ENCODE measurements around the gene VCAM1.

VCAM1 gene

DNA sequence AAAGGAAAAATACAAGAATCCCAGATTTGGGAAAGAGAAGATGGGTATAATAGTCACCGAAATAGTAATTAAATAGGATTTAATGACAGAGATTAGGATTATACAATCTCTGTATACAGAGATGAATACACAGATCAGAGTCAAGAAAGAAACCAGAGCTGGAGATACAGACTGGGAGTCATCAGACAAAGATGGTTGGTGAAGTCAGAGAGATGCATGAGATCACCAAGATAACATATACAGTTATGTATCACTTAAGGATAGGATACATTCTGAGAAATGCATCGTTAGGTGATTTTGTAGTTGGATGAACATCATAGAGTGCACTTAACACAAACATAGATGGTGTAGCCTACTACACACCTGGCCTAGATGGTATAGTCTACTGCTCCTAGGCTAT lies 49.8 kb downstream of the VCAM1 start:
- H2AFZ ChIP-seq (ENCODE audit: low read depth), result no peak overlapping the region
- H3K4me1 ChIP-seq (ENCODE audit: low read depth, poor library complexity, severe bottlenecking), result no peaks in the 10 kb centered on the region
- H3K79me2 ChIP-seq (ENCODE audit: insufficient read depth, low read depth), result no peaks in the 10 kb centered on the region
- no peaks in the 10 kb centered on the region for H3K36me3 ChIP-seq (ENCODE audit: insufficient read depth)
- H3K27me3 ChIP-seq (ENCODE audit: insufficient read depth, low read depth), result no peaks in the 10 kb centered on the region
- no peak overlapping the region for H3K4me3 ChIP-seq (IDR thresholded peaks at IDR 0.05; ENCODE audit: insufficient read depth, low read depth, low read length)
- TF ChIP-seq, protein P1, sequence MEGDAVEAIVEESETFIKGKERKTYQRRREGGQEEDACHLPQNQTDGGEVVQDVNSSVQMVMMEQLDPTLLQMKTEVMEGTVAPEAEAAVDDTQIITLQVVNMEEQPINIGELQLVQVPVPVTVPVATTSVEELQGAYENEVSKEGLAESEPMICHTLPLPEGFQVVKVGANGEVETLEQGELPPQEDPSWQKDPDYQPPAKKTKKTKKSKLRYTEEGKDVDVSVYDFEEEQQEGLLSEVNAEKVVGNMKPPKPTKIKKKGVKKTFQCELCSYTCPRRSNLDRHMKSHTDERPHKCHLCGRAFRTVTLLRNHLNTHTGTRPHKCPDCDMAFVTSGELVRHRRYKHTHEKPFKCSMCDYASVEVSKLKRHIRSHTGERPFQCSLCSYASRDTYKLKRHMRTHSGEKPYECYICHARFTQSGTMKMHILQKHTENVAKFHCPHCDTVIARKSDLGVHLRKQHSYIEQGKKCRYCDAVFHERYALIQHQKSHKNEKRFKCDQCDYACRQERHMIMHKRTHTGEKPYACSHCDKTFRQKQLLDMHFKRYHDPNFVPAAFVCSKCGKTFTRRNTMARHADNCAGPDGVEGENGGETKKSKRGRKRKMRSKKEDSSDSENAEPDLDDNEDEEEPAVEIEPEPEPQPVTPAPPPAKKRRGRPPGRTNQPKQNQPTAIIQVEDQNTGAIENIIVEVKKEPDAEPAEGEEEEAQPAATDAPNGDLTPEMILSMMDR (conservative IDR thresholded peaks at IDR 0.05; ENCODE audit: low read depth, low read length), result no peak
- no peaks in the 10 kb centered on the region for H4K20me1 ChIP-seq (ENCODE audit: insufficient read depth)
- H3K9ac ChIP-seq, result no peak overlapping the region
- no peak overlapping the region for H3K27ac ChIP-seq
- H3K4me2 ChIP-seq, result no peak overlapping the region

DNA sequence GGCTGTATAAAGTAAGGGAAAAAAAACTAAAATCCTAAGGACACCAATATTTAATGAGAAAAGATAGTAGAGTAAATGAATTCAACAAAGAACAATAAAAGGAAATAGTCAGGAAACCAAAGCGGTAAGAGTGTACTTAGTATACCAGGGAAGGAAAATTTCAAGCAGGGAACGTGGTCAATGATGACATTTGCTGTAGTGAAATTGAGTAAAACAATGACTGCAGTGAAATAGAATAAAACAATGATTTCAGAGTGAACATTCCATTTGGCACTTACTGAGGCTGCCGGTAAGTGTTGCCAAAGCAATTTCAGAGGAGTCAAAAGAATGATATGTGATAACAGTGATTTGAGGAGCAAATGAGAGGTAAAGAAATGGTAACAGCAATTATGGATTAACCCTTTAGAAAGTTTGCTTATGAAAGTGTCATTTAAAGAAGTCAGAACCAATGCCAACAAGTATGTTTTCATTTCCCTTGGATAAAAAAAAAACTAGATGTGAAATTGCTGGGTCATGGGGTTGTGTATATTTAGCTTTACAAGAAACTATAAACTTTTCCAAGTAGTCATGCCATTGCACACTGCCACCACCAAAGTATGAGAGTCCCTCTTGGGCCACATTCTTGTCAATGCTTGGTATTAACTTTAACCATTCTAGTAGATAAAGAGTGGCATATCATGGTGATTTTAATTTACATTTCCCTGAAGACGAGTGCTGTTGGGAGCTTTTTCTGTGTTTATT lies 50.5 kb downstream of the VCAM1 start:
- Histone ChIP-seq H3K9ac (no peak overlapping the region), H3K79me2 (ENCODE audit: insufficient read depth, low read depth) (no peaks in the 10 kb centered on the region), H3K4me1 (ENCODE audit: low read depth, poor library complexity, severe bottlenecking) (no peaks in the 10 kb centered on the region), H4K20me1 (ENCODE audit: insufficient read depth) (no peaks in the 10 kb centered on the region), H3K36me3 (ENCODE audit: insufficient read depth) (no peaks in the 10 kb centered on the region), H3K27me3 (ENCODE audit: insufficient read depth, low read depth) (no peaks in the 10 kb centered on the region), H3K27ac (no peak overlapping the region), H3K4me2 (no peak overlapping the region), H2AFZ (ENCODE audit: low read depth) (no peak overlapping the region), H3K4me3 (IDR thresholded peaks at IDR 0.05; ENCODE audit: insufficient read depth, low read depth, low read length) (no peak overlapping the region)
- TF ChIP-seq, protein P1 (conservative IDR thresholded peaks at IDR 0.05; ENCODE audit: low read depth, low read length), result no peak

DNA sequence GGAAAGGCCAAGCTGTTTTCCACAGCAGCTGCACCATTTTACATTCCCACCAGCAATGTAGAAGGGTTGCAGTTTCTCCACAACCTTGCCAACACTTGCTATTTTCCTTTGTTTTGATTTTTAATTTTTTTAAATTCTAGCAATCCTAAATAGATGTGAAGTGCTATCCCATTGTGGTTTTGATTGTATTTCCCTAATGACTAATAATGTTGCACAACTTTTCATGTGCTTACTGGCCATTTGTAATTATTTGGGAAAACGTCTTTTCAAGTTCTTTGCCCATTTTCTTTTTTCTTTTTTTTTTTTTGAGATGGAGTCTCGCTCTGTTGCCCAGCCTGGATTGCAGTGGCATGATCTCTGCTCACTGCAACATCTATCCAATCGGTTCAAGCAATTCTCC lies 53.9 kb downstream of the VCAM1 start:
- H3K4me3 ChIP-seq (IDR thresholded peaks at IDR 0.05; ENCODE audit: insufficient read depth, low read depth, low read length), result no peak overlapping the region
- H3K9ac ChIP-seq, result no peak overlapping the region
- H3K4me2 ChIP-seq, result no peak overlapping the region
- H3K4me1 ChIP-seq (ENCODE audit: low read depth, poor library complexity, severe bottlenecking), result no peaks in the 10 kb centered on the region
- H3K27me3 ChIP-seq (ENCODE audit: insufficient read depth, low read depth), result no peaks in the 10 kb centered on the region
- H2AFZ ChIP-seq (ENCODE audit: low read depth), result no peak overlapping the region
- H3K27ac ChIP-seq, result no peak overlapping the region
- TF ChIP-seq, protein P1 (conservative IDR thresholded peaks at IDR 0.05; ENCODE audit: low read depth, low read length), result no peak
- H4K20me1 ChIP-seq (ENCODE audit: insufficient read depth), result no peaks in the 10 kb centered on the region
- H3K36me3 ChIP-seq (ENCODE audit: insufficient read depth), result no peaks in the 10 kb centered on the region
- no peaks in the 10 kb centered on the region for H3K79me2 ChIP-seq (ENCODE audit: insufficient read depth, low read depth)

DNA sequence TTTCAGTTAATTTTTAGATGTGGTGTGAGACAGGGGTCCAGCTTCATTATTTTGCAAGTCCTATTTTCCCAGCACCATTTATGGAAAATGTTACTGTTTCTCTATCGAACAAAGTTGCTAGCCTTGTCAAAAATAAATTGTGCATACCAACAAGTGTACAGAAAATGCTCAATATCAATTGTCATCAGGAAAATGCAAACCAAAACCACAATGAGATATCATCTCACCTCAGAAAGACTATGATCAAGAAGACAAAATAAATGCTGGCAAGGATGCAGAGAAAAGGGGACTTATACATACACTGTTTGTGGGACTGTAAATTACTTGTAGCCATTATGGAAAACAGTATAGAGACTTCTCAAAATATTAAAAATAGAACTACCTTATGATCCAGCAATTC lies 54.8 kb downstream of the VCAM1 start:
- H3K4me1 ChIP-seq (ENCODE audit: low read depth, poor library complexity, severe bottlenecking), result no peaks in the 10 kb centered on the region
- no peak overlapping the region for H3K4me3 ChIP-seq (IDR thresholded peaks at IDR 0.05; ENCODE audit: insufficient read depth, low read depth, low read length)
- H3K9ac ChIP-seq, result no peak overlapping the region
- no peaks in the 10 kb centered on the region for H4K20me1 ChIP-seq (ENCODE audit: insufficient read depth)
- no peak overlapping the region for H3K4me2 ChIP-seq
- H3K27me3 ChIP-seq (ENCODE audit: insufficient read depth, low read depth), result no peaks in the 10 kb centered on the region
- no peaks in the 10 kb centered on the region for H3K36me3 ChIP-seq (ENCODE audit: insufficient read depth)
- H3K79me2 ChIP-seq (ENCODE audit: insufficient read depth, low read depth), result no peaks in the 10 kb centered on the region
- H3K27ac ChIP-seq, result no peak overlapping the region
- TF ChIP-seq, protein P1 (conservative IDR thresholded peaks at IDR 0.05; ENCODE audit: low read depth, low read length), result no peak
- no peak overlapping the region for H2AFZ ChIP-seq (ENCODE audit: low read depth)
